Dermis microvascular lymphatic vessel endothelial cell (primary cell): Measurements from ENCODE around the gene COL9A3. TPM values are rescaled to one million over a fixed set of nuclear protein-coding genes. Genes with fewer than 3 reads are reported as not detected.

Experiments used
- total RNA-seq: library from RNA; depleted of rRNA; stranded (reverse); fragments of >200 nt; gene quantifications from 2 replicates; pipeline ENCODE4 v1.2.1, GENCODE V29; 2014

Gene COL9A3
- total RNA-seq, 1 donor from 2014 or later = 1.0 TPM

Other genes starting within 250 kb of the COL9A3 start
- gene SLCO4A1, start 174.5 kb upstream of the COL9A3 start, total RNA-seq = 0.51 and 0.90 TPM in 2 replicates
- under 0.01 TPM in 2 replicates for gene NTSR1, start 108.2 kb upstream of the COL9A3 start, total RNA-seq
- gene MRGBP, start 20.6 kb upstream of the COL9A3 start, total RNA-seq = 15.4 and 17.1 TPM in 2 replicates
- gene OGFR, start 12.2 kb upstream of the COL9A3 start, total RNA-seq = 18.2 and 29.2 TPM in 2 replicates
- gene TCFL5, start 44.8 kb downstream of the COL9A3 start, total RNA-seq = 9.5 and 10.1 TPM in 2 replicates
- gene DIDO1, start 109.5 kb downstream of the COL9A3 start, total RNA-seq = 20.4 and 29.5 TPM in 2 replicates
- 34.8 and 41.7 TPM in 2 replicates for gene GID8, start 121.1 kb downstream of the COL9A3 start, total RNA-seq
- 5.4 and 6.2 TPM in 2 replicates for gene SLC17A9, start 135.7 kb downstream of the COL9A3 start, total RNA-seq
- not detected in 2 replicates for gene BHLHE23, start 189.9 kb downstream of the COL9A3 start, total RNA-seq